Spleen (tissue), 7 donors: Measurements from ENCODE around the gene INF2.

Experiments used
- POLR2A ChIP-seq, 3 donors: fragments of 450-650 bp; IDR thresholded peaks; one replicate each; pipeline ENCODE4 v1.5.1; 2017; ENCODE audit warnings: antibody characterized with exemption in 3 of 3, mild to moderate bottlenecking in 1 of 3
- TF ChIP-seq, protein P1 (sequence below), 11 experiments: fragments of 200-600 bp in 7 of 11; fragments of 450-650 bp in 4 of 11; sonication (generic) in 4 of 11; IDR thresholded peaks in 8 of 11; conservative IDR thresholded peaks in 3 of 11; 1 replicate in 7 of 11; 2 replicates in 4 of 11; pipeline versions ENCODE4 v1.4.0 to v1.8.0; 2016 to 2021; ENCODE audit warnings: antibody characterized with exemption in 11 of 11, inconsistent platforms in 4 of 11, mild to moderate bottlenecking in 1 of 11
- donor health status: DM: no; HTN: no; CAD: no; lungs with moderate emphysema.
- donor health status: DM: no; HTN: no; CAD: no.
- donor health status: DM: no; HTN: no; CAD: no.

DNA sequence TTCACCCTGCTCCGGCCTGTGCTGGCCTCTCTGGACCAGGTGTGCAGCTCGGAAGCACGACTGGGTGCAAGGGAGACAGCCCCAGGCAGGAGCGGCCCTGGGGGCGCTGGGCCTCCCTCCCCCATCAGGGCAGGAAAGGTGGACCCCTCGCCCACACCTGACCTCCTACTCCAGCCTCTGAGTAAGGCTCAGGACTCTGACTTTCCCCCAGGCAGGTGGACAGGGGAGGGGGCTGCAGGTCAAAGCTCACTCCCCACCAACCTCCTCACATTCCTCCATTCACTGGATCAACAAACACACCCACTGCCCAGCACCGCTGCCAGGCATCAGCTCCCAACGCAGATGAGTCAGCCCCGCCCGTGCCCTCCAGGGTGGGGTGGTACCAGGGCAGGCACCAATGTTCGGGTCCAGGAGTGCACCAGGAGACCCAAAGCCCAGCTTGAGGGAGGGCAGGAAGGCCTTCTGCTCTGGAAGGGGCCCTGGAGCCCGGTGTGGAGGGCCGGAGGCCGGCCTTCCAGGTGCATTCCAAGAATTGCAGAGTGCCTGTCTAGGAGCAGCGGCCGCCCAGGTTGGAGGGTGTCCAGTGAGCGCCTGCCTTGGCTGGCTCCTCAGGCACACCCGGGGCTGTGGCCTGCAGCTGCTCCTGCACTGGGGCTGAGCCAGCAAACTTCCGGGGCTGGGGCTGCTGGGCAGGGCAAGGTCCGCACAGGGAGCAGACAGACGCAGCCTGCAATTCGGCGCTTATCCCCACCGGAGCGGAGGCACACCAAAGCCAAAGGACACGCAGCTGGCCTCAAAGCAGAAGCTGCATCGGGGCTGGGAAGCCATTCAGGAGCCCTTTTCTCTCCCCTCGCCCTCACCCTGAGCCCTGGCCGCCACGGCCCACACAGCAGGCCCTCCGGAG is 1.6 kb upstream of the INF2 start:
- no peak for TF ChIP-seq POLR2A (IDR thresholded peaks at IDR 0.05)
- TF ChIP-seq, protein P1, sequence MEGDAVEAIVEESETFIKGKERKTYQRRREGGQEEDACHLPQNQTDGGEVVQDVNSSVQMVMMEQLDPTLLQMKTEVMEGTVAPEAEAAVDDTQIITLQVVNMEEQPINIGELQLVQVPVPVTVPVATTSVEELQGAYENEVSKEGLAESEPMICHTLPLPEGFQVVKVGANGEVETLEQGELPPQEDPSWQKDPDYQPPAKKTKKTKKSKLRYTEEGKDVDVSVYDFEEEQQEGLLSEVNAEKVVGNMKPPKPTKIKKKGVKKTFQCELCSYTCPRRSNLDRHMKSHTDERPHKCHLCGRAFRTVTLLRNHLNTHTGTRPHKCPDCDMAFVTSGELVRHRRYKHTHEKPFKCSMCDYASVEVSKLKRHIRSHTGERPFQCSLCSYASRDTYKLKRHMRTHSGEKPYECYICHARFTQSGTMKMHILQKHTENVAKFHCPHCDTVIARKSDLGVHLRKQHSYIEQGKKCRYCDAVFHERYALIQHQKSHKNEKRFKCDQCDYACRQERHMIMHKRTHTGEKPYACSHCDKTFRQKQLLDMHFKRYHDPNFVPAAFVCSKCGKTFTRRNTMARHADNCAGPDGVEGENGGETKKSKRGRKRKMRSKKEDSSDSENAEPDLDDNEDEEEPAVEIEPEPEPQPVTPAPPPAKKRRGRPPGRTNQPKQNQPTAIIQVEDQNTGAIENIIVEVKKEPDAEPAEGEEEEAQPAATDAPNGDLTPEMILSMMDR (IDR thresholded peaks at IDR 0.05 in 8 of 11, conservative IDR thresholded peaks at IDR 0.05 in 3 of 11), result no peak
